Adrenal gland (tissue), 12 donors: ENCODE measurements around the gene IL20. TPM values are rescaled to one million over a fixed set of nuclear protein-coding genes. Genes with fewer than 3 reads are reported as not detected.

ENCODE experiments used
- DNase-seq, 7 donors: peaks; one replicate each; pipeline ENCODE4 v3.0.0-alpha.2; 2019 to 2020
- H3K27ac ChIP-seq, 5 donors: fragments of 200-600 bp; sonication (generic) in 4 of 5; 1 replicate in 3 of 5; 2 replicates in 2 of 5; pipeline versions ENCODE4 v1.5.1 to v1.8.0; 2016 to 2020; ENCODE audit warnings: mild to moderate bottlenecking in 1 of 5
- H3K27me3 ChIP-seq: fragments of 200-600 bp; 2 replicates; pipeline ENCODE4 v1.8.0; 2021
- H3K36me3 ChIP-seq, 2 donors: fragments of 200-600 bp; replicated peaks in 1 of 2; 1 replicate in 1 of 2; 2 replicates in 1 of 2; pipeline versions ENCODE4 v1.5.1 to v1.8.0; 2018 to 2022
- H3K4me1 ChIP-seq, 2 donors: fragments of 200-600 bp; replicated peaks in 1 of 2; 1 replicate in 1 of 2; 2 replicates in 1 of 2; pipeline versions ENCODE4 v1.5.1 to v1.8.0; 2018 to 2021
- H3K4me3 ChIP-seq, 4 donors: fragments of 200-600 bp; sonication (generic) in 3 of 4; one replicate each; pipeline ENCODE4 v1.5.1; 2016 to 2018
- H3K9me3 ChIP-seq, 3 donors: fragments of 200-600 bp; sonication (generic) in 1 of 3; replicated peaks in 1 of 3; 1 replicate in 2 of 3; 2 replicates in 1 of 3; pipeline versions ENCODE4 v1.5.1 to v1.8.0; 2016 to 2021
- CTCF ChIP-seq, 6 experiments: fragments of 450-650 bp in 4 of 6; fragments of 200-600 bp in 2 of 6; sonication (generic) in 1 of 6; IDR thresholded peaks; 1 replicate in 5 of 6; 2 replicates in 1 of 6; pipeline versions ENCODE4 v1.5.1 to v1.8.0; 2016 to 2021; ENCODE audit warnings: antibody characterized with exemption in 6 of 6, mild to moderate bottlenecking in 2 of 6, moderate library complexity in 1 of 6
- POLR2A ChIP-seq, 2 donors: fragments of 450-650 bp; IDR thresholded peaks; one replicate each; pipeline ENCODE4 v1.6.1; 2017; ENCODE audit warnings: antibody characterized with exemption in 2 of 2, mild to moderate bottlenecking in 2 of 2, moderate library complexity in 1 of 2
- WGBS, 4 donors: extraction: QIAGEN DNeasy Blood & Tissue Kit in 2 of 4; methylation state at CpG; one replicate each; pipeline versions ENCODE4 v1.1.5 to v1.1.7; 2013 to 2017; 5-methylcytosine and 5-hydroxymethylcytosine counted together
- intact Hi-C, 2 donors: fragments of 100-400 bp; cut with DNase I; formaldehyde crosslinking; loops; one replicate each; pipeline versions ENCODE4 v1.14.1 to v1.15.0; 2022 to 2023
- polyA plus RNA-seq, 3 donors: library from polyadenylated mRNA; stranded (reverse); fragments of 200-250 nt in 2 of 3; fragments of 350-450 nt in 1 of 3; fragmentation: Illumina TruSeq in 1 of 3; extraction: RNeasy Lipid Tissue Mini Kit (QIAGEN cat#74804) in 1 of 3; gene quantifications; one replicate each; pipeline ENCODE4 v1.2.3, GENCODE V29; 2013 to 2014
- total RNA-seq, 9 donors: library from RNA; depleted of rRNA in 4 of 9; stranded (reverse); fragments of >200 nt in 4 of 9; fragments of 120-200 nt in 1 of 9; fragmentation: NEBNext Ultra II Directional in 1 of 9; extraction: Animal tissue kit (Norgen Biotek cat#: 25700) in 1 of 9; gene quantifications; one replicate each; pipeline versions ENCODE4 v1.1.0 to v1.2.4, GENCODE V29; 2013 to 2023
- donor health status: healthy with polysubstance abuse.
- donor health status: Bipolar disorder and iron deficiency.
- donor health status: DM: yes; HTN: yes; CAD: no.
- donor health status: DM: no; HTN: no; CAD: no.
- donor health status: DM: no; HTN: no; CAD: no.
- donor health status: DM: yes; HTN: yes; CAD: no.

The IL20 gene
- total and polyA plus RNA-seq, 12 donors = 0.13 to 0.53 (median 0.41) TPM; not detected in 9

- no peak for DNase-seq
- WGBS, 4 donors = 47 to 64% (median 53%) methylated on average over 3 of the region's 3 CpGs
These were observed 30.2 kb upstream of the IL20 start for GRCh38 chr1:206835186-206835585.

GRCh38 chr1:206836111-206836510, 29.3 kb upstream of the IL20 start:
- DNase-seq = no peak
- Histone ChIP-seq H3K27me3 (no peaks in the 10 kb centered on the region), H3K4me1 (no peaks in the 10 kb centered on the region), H3K27ac (no peak overlapping the region), H3K36me3 (no peaks in the 10 kb centered on the region), H3K9me3 (no peaks in the 10 kb centered on the region), H3K4me3 (no peak overlapping the region)
- TF ChIP-seq POLR2A (IDR thresholded peaks at IDR 0.05) = no peak
- TF ChIP-seq CTCF (IDR thresholded peaks at IDR 0.05) = no peak
- WGBS, 4 donors = 56 to 66% (median 61%) methylated on average over 2 of the region's 2 CpGs
- intact Hi-C loops = no loop called here

More at GRCh38 chr1:206835186-206835585, 30.2 kb upstream of the IL20 start:
- no peak for TF ChIP-seq CTCF (IDR thresholded peaks at IDR 0.05)
- no peak for TF ChIP-seq POLR2A (IDR thresholded peaks at IDR 0.05)
- Histone ChIP-seq H3K27me3 (no peaks in the 10 kb centered on the region), H3K27ac (no peak overlapping the region), H3K4me1 (no peaks in the 10 kb centered on the region), H3K9me3 (no peaks in the 10 kb centered on the region), H3K36me3 (no peaks in the 10 kb centered on the region), H3K4me3 (no peak overlapping the region)
- intact Hi-C loops = no loop called here

GRCh38 chr1:206839006-206839560, 26.3 kb upstream of the IL20 start:
- no peaks in the 10 kb centered on the region for H3K36me3 ChIP-seq
- TF ChIP-seq CTCF (IDR thresholded peaks at IDR 0.05) (no peak), POLR2A (IDR thresholded peaks at IDR 0.05) (no peak)
- 74 to 85% (median 78%) methylated on average over 3 to 4 of the region's 4 CpGs for WGBS, 4 donors
- H3K27ac ChIP-seq = no peak overlapping the region
- no peak overlapping the region for H3K4me3 ChIP-seq
- H3K27me3 ChIP-seq = no peaks in the 10 kb centered on the region
- intact Hi-C loops = no loop called here
- no peaks in the 10 kb centered on the region for H3K4me1 ChIP-seq
- DNase-seq = no peak
- H3K9me3 ChIP-seq = no peaks in the 10 kb centered on the region

GRCh38 chr1:206839857-206840256, 25.6 kb upstream of the IL20 start:
- DNase-seq = no peak
- Histone ChIP-seq H3K9me3 (no peaks in the 10 kb centered on the region), H3K27me3 (no peaks in the 10 kb centered on the region), H3K4me3 (no peak overlapping the region), H3K36me3 (no peaks in the 10 kb centered on the region), H3K27ac (no peak overlapping the region), H3K4me1 (no peaks in the 10 kb centered on the region)
- TF ChIP-seq POLR2A (IDR thresholded peaks at IDR 0.05) = no peak
- TF ChIP-seq CTCF (IDR thresholded peaks at IDR 0.05) = no peak
- WGBS, 4 donors = 79 to 92% (median 86%) methylated on average over 5 to 7 of the region's 7 CpGs
- intact Hi-C loops = no loop called here
